Measurements from ENCODE around the gene FBXO40.
A peak's percentile ranks its signal among the peaks of the same experiment; 100 is the strongest.

Gene FBXO40, protein sequence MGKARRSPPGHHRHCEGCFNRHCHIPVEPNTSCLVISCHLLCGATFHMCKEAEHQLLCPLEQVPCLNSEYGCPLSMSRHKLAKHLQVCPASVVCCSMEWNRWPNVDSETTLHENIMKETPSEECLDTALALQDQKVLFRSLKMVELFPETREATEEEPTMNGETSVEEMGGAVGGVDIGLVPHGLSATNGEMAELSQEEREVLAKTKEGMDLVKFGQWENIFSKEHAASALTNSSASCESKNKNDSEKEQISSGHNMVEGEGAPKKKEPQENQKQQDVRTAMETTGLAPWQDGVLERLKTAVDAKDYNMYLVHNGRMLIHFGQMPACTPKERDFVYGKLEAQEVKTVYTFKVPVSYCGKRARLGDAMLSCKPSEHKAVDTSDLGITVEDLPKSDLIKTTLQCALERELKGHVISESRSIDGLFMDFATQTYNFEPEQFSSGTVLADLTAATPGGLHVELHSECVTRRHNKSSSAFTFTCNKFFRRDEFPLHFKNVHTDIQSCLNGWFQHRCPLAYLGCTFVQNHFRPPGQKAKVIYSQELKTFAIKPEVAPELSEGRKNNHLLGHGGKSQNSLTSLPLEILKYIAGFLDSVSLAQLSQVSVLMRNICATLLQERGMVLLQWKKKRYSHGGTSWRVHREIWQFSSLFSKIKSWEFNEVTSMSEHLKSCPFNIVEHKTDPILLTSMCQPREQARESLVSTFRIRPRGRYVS

DNA sequence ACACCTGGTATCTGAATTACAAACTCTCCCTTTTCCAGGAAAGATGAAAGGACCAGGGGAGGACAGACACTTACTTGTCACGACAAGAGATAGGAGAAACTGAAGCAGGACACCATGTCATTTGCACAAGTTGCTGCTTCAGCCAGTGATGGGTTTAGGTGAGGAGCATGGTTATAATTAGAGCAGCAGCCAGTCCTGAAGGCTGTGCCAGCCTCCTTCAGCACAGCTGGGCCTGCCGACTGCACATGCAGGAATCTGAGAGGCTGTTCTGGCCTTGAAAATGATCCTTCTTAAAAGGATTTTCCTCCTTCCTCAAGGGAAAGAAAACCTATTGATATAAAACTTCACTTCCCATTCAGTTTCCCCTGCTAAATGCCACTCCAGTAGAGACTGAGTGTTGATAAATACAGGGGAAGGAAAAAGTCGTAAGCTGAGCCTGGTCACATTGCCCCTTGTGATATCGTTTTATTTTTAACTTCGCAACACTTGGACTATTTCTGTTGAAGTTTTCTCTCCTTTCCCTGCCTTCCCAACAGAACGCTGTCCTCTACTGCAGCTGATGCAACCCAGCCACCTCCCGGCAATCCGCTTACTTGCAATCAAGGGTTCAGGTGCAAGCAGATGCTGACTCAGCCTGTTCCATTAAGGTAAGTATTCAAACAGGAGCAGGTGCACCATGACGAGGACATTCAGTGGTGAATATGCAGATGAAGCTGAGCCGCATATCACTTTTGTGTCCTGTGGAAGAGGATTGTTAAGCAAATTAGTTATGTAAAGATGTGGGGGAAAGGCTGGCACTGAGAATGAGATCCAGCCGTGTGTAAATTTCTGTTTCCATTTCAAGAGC lies at the start of gene FBXO40:
Gene FBXO40 (plus strand): TSS at position 524 of the 847 bp plus-strand sequence. CDS start 27,197 bp downstream, outside the sequence.
- Histone ChIP-seq H2AFZ (ENCODE audit: low read depth, low read length) (no peak within 1 kb of the TSS), H3K27me3 (ENCODE audit: insufficient read depth, low read length, poor library complexity) (peaks cover 5% of the 10 kb centered on the region), H3K4me1 (ENCODE audit: insufficient read depth, low read length) (no peaks in the 10 kb centered on the region), H3K9me3 (ENCODE audit: insufficient read depth, low read length, severe bottlenecking) (no peaks in the 10 kb centered on the region), H3K27ac (ENCODE audit: low read length) (no peak within 1 kb of the TSS), H3K36me3 (ENCODE audit: insufficient read depth, low read length) (no peaks in the 10 kb centered on the region), H4K20me1 (ENCODE audit: insufficient read depth, low read length) (no peaks in the 10 kb centered on the region), H3K9ac (ENCODE audit: low read depth, low read length) (no peak within 1 kb of the TSS), H3K4me2 (ENCODE audit: insufficient read depth, low read length) (no peak within 1 kb of the TSS), H3K4me3 (ENCODE audit: low read depth in 1 of 2, low read length in 2 of 2) (no peak within 1 kb of the TSS), H3K79me2 (ENCODE audit: insufficient read depth, low read length) (no peaks in the 10 kb centered on the region)
- TF ChIP-seq EZH2 (IDR thresholded peaks at IDR 0.05; ENCODE audit: borderline replicate concordance, low read depth, low read length, severe bottlenecking) (no peak), CTCF (IDR thresholded peaks at IDR 0.05; ENCODE audit: borderline replicate concordance, extremely low read depth, low read length, poor library complexity, severe bottlenecking) (no peak)
- no peak for DNase-seq
- no peak for ATAC-seq (ENCODE audit: insufficient read depth, low read depth)

DNA sequence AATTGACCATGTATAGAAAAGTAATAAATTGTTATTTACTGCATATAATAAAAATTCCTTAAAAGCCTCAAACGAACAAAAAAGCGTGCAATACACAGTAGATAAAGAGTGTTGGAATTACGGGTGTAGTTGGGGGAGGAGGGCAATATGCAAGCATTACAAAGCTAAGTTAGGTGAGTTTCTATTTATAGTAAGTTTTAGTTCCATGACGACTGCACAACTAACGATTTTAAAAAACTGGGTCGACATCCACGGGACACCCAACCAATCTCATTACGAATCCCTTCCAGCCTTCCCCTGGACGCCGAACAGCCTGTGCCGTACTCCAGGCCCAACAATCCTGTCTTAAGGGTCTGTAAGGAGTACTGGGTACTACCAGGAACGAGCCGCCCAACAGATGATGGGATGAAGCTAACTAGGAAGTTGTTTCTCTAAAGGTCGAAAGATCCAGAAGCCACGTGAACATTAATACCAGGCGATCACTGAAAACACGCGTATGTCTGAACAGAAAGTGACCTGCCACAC lies 48.1 kb upstream of the FBXO40 start:
- Histone ChIP-seq H3K4me2 (ENCODE audit: insufficient read depth, low read length) (peak overlapping the region; percentile 89), H3K9ac (ENCODE audit: low read depth, low read length) (peak overlapping the region; percentile 84), H3K9me3 (ENCODE audit: insufficient read depth, low read length, severe bottlenecking) (no peaks in the 10 kb centered on the region), H3K4me3 (ENCODE audit: low read depth in 1 of 2, low read length in 2 of 2) (peak overlapping the region; percentile 85 to 94), H3K4me1 (ENCODE audit: insufficient read depth, low read length) (peaks cover 28% of the 10 kb centered on the region), H3K27me3 (ENCODE audit: insufficient read depth, low read length, poor library complexity) (no peaks in the 10 kb centered on the region), H3K36me3 (ENCODE audit: insufficient read depth, low read length) (peaks cover 29% of the 10 kb centered on the region), H2AFZ (ENCODE audit: low read depth, low read length) (peak overlapping the region; percentile 99), H3K79me2 (ENCODE audit: insufficient read depth, low read length) (peaks cover 51% of the 10 kb centered on the region), H4K20me1 (ENCODE audit: insufficient read depth, low read length) (0 out of 2 replicates have a peak, but pooled peaks cover 2% of the 10 kb centered on the region), H3K27ac (ENCODE audit: low read length) (peak overlapping the region; percentile 89)
- no peak for TF ChIP-seq CTCF (IDR thresholded peaks at IDR 0.05; ENCODE audit: borderline replicate concordance, extremely low read depth, low read length, poor library complexity, severe bottlenecking)
- TF ChIP-seq EZH2 (IDR thresholded peaks at IDR 0.05; ENCODE audit: borderline replicate concordance, low read depth, low read length, severe bottlenecking): no peak
- ATAC-seq (ENCODE audit: insufficient read depth, low read depth) (peak; percentile 20), DNase-seq (no peak)

DNA sequence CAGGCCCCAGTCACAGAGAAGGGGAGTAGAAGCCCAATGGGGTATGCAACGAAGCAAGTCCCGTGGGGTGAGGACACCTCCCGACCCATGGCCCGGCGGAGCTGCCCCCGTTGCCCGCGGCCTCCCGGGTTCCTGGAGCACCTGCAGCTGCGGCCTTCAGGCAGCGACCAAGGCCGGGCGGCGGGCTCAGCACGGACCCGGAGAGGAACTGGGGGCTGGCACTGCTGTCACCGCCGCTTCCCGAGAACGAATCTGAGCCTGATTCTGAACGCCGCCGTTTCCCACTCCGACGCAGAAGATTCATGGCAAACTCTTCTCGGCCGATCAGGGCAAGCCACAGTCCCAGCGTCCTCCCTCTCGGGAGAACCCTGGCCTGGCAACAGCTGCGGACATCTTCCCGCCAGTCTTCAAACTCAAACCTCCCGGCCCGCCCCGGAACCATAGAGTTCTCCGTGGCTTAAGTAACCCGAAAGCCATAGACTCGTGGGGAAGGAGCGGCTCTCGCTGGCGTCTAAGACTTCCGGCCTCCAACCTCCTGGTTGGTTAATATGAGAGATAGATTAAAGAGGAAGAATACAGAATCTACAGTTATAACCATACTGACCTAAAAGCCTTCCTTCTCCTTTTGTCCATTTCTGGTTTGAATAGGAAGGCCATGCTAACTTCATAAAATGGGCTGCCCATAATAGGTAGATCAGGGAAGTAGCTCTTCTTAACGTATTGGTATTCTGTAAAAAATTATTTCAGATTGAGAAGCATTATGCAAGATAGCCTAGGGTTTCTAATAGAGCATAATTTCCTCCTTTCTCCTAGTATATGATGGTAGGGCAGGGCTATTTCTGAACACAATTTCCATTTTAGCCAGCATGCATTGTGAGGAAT lies 47.4 kb upstream of the FBXO40 start, which contains the start of gene POLQ:
Gene POLQ (minus strand): TSS at position 415 of the 882 bp plus-strand sequence. CDS start 111 bp downstream, at position 304.
- Histone ChIP-seq H3K27me3 (ENCODE audit: insufficient read depth, low read length, poor library complexity) (no peaks in the 10 kb centered on the region), H3K9me3 (ENCODE audit: insufficient read depth, low read length, severe bottlenecking) (no peaks in the 10 kb centered on the region), H3K4me2 (ENCODE audit: insufficient read depth, low read length) (peak within 1 kb of the TSS; percentile 89), H3K4me3 (ENCODE audit: low read depth in 1 of 2, low read length in 2 of 2) (peak within 1 kb of the TSS; percentile 85 to 94), H3K36me3 (ENCODE audit: insufficient read depth, low read length) (peaks cover 24% of the 10 kb centered on the region), H3K4me1 (ENCODE audit: insufficient read depth, low read length) (peaks cover 28% of the 10 kb centered on the region), H3K9ac (ENCODE audit: low read depth, low read length) (peak within 1 kb of the TSS; percentile 84), H3K79me2 (ENCODE audit: insufficient read depth, low read length) (peaks cover 46% of the 10 kb centered on the region), H3K27ac (ENCODE audit: low read length) (peak within 1 kb of the TSS; percentile 89), H4K20me1 (ENCODE audit: insufficient read depth, low read length) (0 out of 2 replicates have a peak, but pooled peaks cover 2% of the 10 kb centered on the region), H2AFZ (ENCODE audit: low read depth, low read length) (peak within 1 kb of the TSS; percentile 99)
- peak; percentile 96 for ATAC-seq (ENCODE audit: insufficient read depth, low read depth)
- TF ChIP-seq EZH2 (IDR thresholded peaks at IDR 0.05; ENCODE audit: borderline replicate concordance, low read depth, low read length, severe bottlenecking): no peak
- peak; percentile 91 for DNase-seq

All from DND-41 (cell line).